ENCODE results near the gene NKTR. TPM values are rescaled to one million over a fixed set of nuclear protein-coding genes. Genes with fewer than 3 reads are reported as not detected.

Gene NKTR
- total RNA-seq, 1 experiment from 2014 or later: 79.8 TPM

GRCh38 chr3:42661593-42662022, 61.1 kb downstream of the NKTR start:
- Mint-ChIP-seq H3K27me3 (ENCODE audit: low read depth) (no peaks in the 10 kb centered on the region), H3K36me3 (ENCODE audit: insufficient read depth in 1 of 3, low read depth in 3 of 3) (peaks cover 3 to 21% (median 8%) of the 10 kb centered on the region in 3 experiments; a peak in 6 of 7 replicates), H3K4me1 (peaks cover 2 to 7% of the 10 kb centered on the region in 2 experiments; a peak in 1 of 4 replicates), H3K9me3 (no peaks in the 10 kb centered on the region), H3K27ac (no peak overlapping the region), H3K4me3 (no peak overlapping the region)
- H2AK5ac ChIP-seq (ENCODE audit: insufficient read length, low read length): no peak overlapping the region
- H2BK20ac ChIP-seq (ENCODE audit: low read depth, low read length, poor library complexity, severe bottlenecking): no peak overlapping the region
- no peak overlapping the region for H3K9ac ChIP-seq (ENCODE audit: extremely low read depth, insufficient read length, low read length)
- H2BK12ac ChIP-seq (ENCODE audit: insufficient read length, low read depth, low read length): no peak overlapping the region
- H3K27me3 ChIP-seq (ENCODE audit: insufficient read depth, low read length): no peaks in the 10 kb centered on the region
- H2AFZ ChIP-seq (ENCODE audit: low read length): no peak overlapping the region
- no peak overlapping the region for H3K4ac ChIP-seq (ENCODE audit: low read depth, low read length)
- no peak overlapping the region for H3K18ac ChIP-seq (ENCODE audit: insufficient read length, low read depth, low read length)
- no peaks in the 10 kb centered on the region for H3K79me2 ChIP-seq (ENCODE audit: insufficient read depth, low read length)
- H3K79me1 ChIP-seq (ENCODE audit: insufficient read depth, low read depth, low read length, poor library complexity, severe bottlenecking): no peaks in the 10 kb centered on the region
- H4K20me1 ChIP-seq (ENCODE audit: control insufficient read depth, insufficient read depth, insufficient read length): no peaks in the 10 kb centered on the region
- no peaks in the 10 kb centered on the region for H3K23me2 ChIP-seq (ENCODE audit: insufficient read length, low read depth, low read length, poor library complexity, severe bottlenecking)
- H4K91ac ChIP-seq (ENCODE audit: insufficient read length, low read depth, low read length): no peak overlapping the region
- no peak overlapping the region for H3K4me2 ChIP-seq (ENCODE audit: insufficient read depth, insufficient read length, low read length)
- H3K4me1 ChIP-seq (ENCODE audit: insufficient read depth, low read length): no peaks in the 10 kb centered on the region
- no peak overlapping the region for H3T11ph ChIP-seq (ENCODE audit: low read length)
- H3K23ac ChIP-seq (ENCODE audit: insufficient read length, low read depth, low read length): no peak overlapping the region
- H4K8ac ChIP-seq (replicated peaks; ENCODE audit: insufficient read length, low read depth, low read length): no peak overlapping the region
- no peaks in the 10 kb centered on the region for H3K9me3 ChIP-seq (ENCODE audit: control insufficient read depth, low read depth, low read length)
- DNase-seq: no peak
- H3K27ac ChIP-seq (ENCODE audit: insufficient read length, low read depth, low read length): no peak overlapping the region
- TF ChIP-seq CTCF (conservative IDR thresholded peaks at IDR 0.05): no peak
- no peak overlapping the region for H2BK15ac ChIP-seq (ENCODE audit: low read depth, low read length)
- no peak overlapping the region for H2BK5ac ChIP-seq (ENCODE audit: insufficient read length, low read length)
- no peak overlapping the region for H3K56ac ChIP-seq (ENCODE audit: insufficient read length, low read depth, low read length)
- H4K5ac ChIP-seq (ENCODE audit: insufficient read length, low read depth, low read length): no peak overlapping the region
- no CpG with 5 or more reads among the region's 5 CpGs for WGBS (ENCODE audit: extremely low coverage, insufficient read length, low lambda C conversion rate)
- no peak overlapping the region for H2BK120ac ChIP-seq (ENCODE audit: low read depth, low read length, poor library complexity, severe bottlenecking)
- H3K14ac ChIP-seq (ENCODE audit: insufficient read depth, low read length): no peak overlapping the region

All from H9 (cell line).